Ecto neural progenitor cell (in vitro differentiated cells): ENCODE measurements around the gene JUNB.

Experiments used
- DNase-seq: peaks from one replicate; pipeline ENCODE4 v3.0.0-alpha.2; 2018; ENCODE audit warnings: low spot score

The JUNB gene

DNA sequence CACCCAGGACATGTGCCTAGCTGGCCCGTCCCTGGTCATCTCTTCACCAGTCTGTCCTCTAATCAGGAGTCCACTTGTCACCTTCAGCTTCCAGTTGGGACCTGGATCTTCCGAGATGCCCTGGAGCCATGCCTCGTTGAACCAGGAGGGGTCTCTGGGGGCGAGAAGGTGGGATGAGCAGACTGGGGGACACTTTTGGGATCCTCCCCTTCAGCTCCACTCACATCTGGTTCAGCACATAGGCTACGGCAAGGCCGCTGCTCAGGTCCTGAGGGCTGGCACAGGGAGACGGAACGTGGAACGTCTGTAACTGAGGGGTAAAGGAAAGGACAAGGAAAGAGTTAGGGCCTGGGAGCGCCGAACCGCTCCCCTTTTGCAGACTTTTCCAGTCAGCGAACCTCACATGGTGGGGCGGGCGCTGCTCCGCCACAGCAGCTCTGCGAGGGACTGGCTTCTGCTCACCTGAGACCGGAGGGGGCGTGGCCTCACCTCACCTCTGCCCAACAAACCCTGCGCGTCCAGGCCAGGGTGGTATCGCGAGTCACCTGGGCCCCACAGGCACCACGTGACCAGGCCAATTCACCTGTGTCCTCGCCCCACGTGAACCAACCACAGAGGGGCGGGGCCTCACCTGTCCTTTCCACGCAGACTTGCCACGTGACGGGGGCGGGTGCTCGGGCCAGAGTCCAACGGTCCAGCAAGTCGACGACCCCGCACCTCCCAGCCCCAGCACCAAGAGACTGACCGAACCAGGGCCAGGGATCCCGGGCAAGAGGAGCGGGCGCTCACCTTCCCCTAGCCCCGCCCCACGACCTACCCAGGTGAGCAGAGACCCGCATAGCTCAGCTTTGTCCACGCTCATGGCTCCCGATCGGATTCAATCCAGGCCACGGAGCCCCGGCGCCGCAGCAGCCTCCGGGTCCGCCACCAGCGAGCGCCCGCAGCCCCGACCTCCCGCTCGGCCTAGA lies 16.4 kb upstream of the JUNB start, which contains the start of gene HOOK2:
Gene HOOK2, minus strand, starts transcription at position 965 of the 968 bp plus-strand sequence. Its CDS starts 103 bp downstream, at position 862.
- DNase-seq, result peak; percentile 73

GRCh38 chr19:12777217-12778016 lies 13.9 kb upstream of the JUNB start:
- DNase-seq, result peak; percentile 89

GRCh38 chr19:12778017-12778904 lies 13.0 kb upstream of the JUNB start:
- peak; percentile 71 for DNase-seq

DNA sequence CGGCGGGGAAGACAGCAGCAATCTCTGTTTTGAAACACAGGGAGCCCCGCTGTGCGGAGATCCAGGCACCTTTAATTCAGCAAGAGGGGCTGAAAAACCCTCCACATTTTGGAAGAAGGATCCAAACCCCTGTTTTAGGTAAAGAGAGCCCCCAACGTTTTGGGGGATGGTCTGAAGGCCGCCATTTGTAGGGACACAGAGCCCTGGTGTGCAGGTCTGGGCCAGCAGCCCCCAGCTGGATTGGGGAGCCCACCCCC lies 12.5 kb upstream of the JUNB start:
- no peak for DNase-seq

- DNase-seq, result peak; percentile 59
These were observed 11.9 kb upstream of the JUNB start for GRCh38 chr19:12779162-12779993.

DNA sequence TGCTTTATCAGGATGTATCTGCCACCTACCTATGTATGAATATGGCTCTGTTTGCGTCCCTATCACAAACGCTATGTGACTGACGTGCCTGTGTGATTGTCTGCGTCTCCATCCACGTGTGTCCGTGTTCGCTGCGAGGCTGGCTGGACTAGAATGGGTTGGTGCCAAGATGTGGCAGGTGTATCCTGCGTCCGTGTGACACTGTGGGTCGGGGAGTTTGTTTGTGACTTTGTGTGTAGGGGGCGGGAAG lies 9.2 kb upstream of the JUNB start:
- peak; percentile 54 for DNase-seq

DNA sequence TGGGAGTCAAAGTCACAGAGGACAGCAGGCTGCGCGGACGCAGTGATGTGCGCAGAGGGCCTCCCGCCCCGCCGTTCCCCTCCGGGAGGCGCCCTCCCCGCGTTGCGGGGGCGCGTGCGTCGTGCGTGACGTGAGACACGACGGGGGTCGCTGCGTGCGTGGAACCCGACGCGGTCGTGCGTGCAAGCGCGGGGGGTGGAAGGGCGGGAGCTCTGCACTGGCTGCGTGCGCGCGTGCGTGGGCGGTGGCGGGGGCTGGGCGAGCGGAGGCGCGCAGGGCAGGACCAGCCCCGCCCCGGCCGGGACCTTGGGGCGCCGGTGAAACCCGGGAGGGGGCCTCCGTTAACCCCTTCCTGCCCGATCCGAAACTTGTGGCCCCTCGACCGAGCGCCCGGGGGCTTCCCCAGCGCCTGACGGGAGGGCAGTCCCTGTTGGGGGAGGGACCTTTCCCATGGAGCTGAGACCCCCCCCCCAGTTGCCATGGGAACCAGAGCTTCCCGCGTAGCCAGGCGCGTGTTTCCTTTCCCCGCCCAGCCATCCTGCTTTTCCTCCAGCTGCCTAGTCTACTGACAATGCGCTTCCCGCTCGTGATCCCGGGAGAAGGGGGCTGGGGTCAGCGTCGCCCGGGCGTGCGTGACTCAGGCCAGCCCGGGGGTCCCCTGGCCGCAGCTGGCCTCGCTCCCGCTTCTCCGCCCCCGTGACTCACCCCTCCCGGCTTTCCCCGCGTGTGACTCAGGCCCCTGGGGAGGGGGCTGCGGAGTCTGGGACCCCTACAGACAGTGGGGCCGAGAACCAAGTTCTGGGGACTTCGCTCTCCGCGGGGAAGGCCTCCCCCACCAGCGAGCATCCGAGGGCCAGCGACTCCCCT lies 8.6 kb upstream of the JUNB start:
- peak; percentile 79 for DNase-seq

GRCh38 chr19:12783291-12783848 lies 7.9 kb upstream of the JUNB start:
- no peak for DNase-seq

DNA sequence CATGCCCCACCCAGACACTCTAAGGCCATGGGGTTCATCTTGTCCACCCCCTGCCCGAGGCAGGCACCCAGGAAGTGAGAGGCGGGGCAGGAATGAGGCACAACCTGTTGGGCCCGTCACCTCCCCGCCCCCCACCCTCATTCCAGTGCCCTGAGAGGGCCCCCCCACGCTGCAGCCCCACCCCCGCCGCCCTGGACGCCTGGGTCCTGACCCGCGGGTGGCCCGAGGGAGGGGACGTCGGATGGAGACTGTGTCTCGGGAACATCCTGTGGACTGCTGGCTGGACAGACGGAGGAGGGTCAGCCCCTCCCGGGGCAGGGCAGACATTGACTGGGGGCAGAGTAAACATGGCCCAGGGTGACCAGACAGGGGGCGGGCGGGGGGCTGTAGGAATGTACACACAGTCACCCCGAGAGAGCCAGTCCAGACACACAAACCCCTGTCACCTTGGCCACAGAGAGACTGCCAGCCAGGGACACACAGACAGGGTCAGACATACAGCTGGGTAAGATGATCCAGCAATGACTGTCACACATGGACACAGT lies 7.4 kb upstream of the JUNB start:
- no peak for DNase-seq

- no peak for DNase-seq
These were observed 6.9 kb upstream of the JUNB start for GRCh38 chr19:12784394-12784870.

- no peak for DNase-seq
These were observed 6.3 kb upstream of the JUNB start for GRCh38 chr19:12784871-12785430.

DNA sequence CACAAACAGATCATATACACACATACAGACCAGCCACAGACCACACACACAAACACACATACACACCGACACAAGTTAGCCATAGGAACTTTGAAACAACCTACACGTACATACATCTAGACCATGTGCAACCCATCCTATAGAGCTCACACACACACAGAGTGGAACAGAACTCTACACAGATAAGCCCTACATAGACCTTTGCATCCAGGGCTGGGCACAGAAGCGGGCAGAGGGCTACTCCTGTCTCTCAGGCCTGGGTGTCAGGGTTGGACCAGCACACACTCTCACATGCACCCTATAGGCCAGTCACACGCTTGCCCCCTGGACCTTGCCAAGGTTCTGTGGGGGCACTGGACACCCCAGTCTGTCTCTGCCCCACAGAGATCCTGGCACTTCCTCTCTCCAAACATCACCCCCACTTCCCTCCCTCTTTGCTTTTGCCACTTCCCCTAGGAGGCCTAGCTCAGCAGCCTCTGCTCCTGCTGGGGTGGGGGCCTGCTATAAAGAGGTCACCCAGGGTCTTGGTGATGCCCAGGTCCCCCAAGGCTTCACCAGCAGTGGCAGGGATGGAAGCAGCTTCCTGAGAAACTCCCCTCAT lies 5.8 kb upstream of the JUNB start:
- no peak for DNase-seq

DNA sequence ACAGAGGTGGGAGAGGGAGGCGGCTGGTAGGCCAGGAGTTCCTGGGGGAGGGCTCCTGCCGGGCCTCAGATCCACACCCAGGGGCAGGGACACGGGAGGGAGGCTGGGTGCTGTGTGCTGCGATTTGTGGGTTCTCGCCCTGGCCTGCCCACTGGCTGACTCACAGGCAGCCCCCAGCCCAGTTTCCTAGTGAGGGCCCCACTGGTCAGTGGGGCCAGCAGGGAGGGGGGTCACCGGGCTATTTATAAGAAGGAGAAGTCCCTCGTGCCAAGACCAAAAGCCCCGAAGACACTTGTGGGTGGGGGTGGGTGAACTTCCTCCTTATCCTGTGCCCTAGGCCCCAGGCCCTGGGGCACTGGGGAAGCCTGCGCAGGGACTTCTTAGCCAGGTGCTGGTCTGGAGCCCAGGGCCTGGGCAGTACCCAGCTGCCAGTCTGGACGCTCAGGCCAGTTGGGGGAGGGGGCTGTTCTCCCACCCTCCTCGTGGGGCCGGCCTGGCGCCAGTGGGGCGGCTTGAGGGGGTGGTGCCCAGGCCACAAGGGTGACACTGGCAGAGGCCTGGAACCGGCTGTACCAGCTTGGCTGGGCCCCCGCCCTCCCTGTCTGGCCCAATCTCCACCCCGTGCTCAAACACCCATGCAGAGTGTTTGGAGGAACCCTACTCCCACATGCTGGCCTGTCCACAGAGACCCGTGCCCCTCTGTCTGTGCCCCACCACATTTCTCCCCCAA lies 5.0 kb upstream of the JUNB start:
- DNase-seq, result no peak

DNA sequence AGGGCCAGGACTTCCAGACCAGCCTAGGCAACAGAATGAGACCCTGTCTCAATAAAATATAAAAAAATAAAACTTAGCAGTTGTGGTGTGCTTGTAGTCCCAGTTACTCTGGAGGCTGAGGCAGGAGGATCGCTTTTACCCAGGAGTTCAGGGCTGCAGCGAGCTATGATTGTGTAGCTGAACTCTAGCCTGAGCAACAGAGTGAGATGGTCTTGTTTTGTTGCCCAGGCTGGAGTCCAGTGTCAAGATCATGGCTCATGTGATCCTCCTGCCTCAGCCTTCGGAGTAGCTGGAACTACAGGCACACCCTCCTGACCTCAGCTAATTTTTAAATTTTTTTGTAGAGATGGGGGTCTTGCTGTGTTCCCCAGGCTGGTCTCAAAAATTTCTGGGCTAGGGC lies 4.3 kb upstream of the JUNB start:
- no peak for DNase-seq

- no peak for DNase-seq
These were observed 3.8 kb upstream of the JUNB start for GRCh38 chr19:12787458-12787857.

GRCh38 chr19:12788042-12788681 lies 3.1 kb upstream of the JUNB start:
- no peak for DNase-seq

GRCh38 chr19:12788682-12789097 lies 2.6 kb upstream of the JUNB start:
- peak; percentile 77 for DNase-seq
